ENCODE measurements around the gene DNAH10. TPM values are rescaled to one million over a fixed set of nuclear protein-coding genes. Genes with fewer than 3 reads are reported as not detected.
A peak's percentile ranks its signal among the peaks of the same experiment; 100 is the strongest.

DNAH10 gene
- total and polyA plus RNA-seq, 10 of the 15 experiments (the other 5 are each of a cell fraction or from before 2014, with no cell fraction given) = 0.01 to 0.32 (median 0.06) TPM

GRCh38 chr12:123767613-123768012 lies 5.5 kb downstream of the DNAH10 start (continued):
- TF ChIP-seq, protein P1, sequence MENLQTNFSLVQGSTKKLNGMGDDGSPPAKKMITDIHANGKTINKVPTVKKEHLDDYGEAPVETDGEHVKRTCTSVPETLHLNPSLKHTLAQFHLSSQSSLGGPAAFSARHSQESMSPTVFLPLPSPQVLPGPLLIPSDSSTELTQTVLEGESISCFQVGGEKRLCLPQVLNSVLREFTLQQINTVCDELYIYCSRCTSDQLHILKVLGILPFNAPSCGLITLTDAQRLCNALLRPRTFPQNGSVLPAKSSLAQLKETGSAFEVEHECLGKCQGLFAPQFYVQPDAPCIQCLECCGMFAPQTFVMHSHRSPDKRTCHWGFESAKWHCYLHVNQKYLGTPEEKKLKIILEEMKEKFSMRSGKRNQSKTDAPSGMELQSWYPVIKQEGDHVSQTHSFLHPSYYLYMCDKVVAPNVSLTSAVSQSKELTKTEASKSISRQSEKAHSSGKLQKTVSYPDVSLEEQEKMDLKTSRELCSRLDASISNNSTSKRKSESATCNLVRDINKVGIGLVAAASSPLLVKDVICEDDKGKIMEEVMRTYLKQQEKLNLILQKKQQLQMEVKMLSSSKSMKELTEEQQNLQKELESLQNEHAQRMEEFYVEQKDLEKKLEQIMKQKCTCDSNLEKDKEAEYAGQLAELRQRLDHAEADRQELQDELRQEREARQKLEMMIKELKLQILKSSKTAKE (IDR thresholded peaks at IDR 0.05; ENCODE audit: low read depth, poor library complexity, severe bottlenecking) = peak; percentile 82
- TF ChIP-seq ZBED1 (IDR thresholded peaks at IDR 0.05; ENCODE audit: borderline replicate concordance) (peak; percentile 73; the same call in 1 of the 2 replicates), CREM (IDR thresholded peaks at IDR 0.05; ENCODE audit: low read depth) (peak; percentile 70), IRF4 (IDR thresholded peaks at IDR 0.05; ENCODE audit: low read depth, low read length) (peak; percentile 90), MTA3 (IDR thresholded peaks at IDR 0.05; ENCODE audit: borderline replicate concordance, low read length) (peak; percentile 90)

DNA sequence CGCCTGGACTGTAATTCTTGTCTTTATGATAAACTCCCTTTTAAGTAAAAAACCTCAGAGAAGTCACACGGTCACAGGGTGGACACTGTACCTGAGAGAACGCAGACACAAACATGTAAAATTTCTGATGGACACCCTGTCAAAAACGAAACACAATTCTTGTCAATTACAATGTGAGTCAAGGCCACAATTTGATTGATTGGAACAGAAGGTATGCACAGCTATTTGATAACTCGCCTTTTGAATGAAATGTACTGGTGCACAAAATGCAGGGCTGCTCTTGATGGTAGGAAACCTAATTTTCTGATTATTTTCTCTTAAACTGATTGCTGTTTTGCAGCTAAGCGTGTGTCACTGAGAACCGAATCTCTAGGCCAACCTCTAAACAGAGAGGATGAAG lies 9.2 kb downstream of the DNAH10 start:
- Histone ChIP-seq H2AFZ (ENCODE audit: control insufficient read depth, low read depth, low read length) (no peak overlapping the region), H3K4me1 (ENCODE audit: control insufficient read depth, insufficient read depth, low read length) (peaks cover 9% of the 10 kb centered on the region), H3K9me3 (replicated peaks; ENCODE audit: control insufficient read depth, insufficient read depth, low read length) (no peaks in the 10 kb centered on the region; the same call in 2 of the 3 replicates), H3K79me2 (ENCODE audit: control insufficient read depth, insufficient read depth, low read length) (no peaks in the 10 kb centered on the region), H3K36me3 (ENCODE audit: control insufficient read depth in 2 of 2, insufficient read depth in 2 of 2, low read length in 1 of 2) (no peaks in the 10 kb centered on the region), H3K4me3 (no peak overlapping the region), H3K27ac (ENCODE audit: control insufficient read depth, insufficient read depth) (no peak overlapping the region), H3K9ac (ENCODE audit: control insufficient read depth, insufficient read depth, low read length) (no peak overlapping the region), H3K4me2 (ENCODE audit: control insufficient read depth, insufficient read depth) (no peak overlapping the region), H4K20me1 (ENCODE audit: control insufficient read depth, insufficient read depth) (no peaks in the 10 kb centered on the region), H3K27me3 (replicated peaks in 1 of 2; ENCODE audit: control insufficient read depth in 2 of 2, insufficient read depth in 2 of 2, low read length in 1 of 2) (no peaks in the 10 kb centered on the region)
- 34% methylated on average over 7 of the region's 7 CpGs for WGBS (ENCODE audit: insufficient coverage, insufficient replicate concordance, low lambda C conversion rate, missing lambda C conversion rate)
- DNase-seq (ENCODE audit: low read depth, low spot score) = no peak
- ChIA-PET POLR2A (no interaction called here), RAD21 (ENCODE audit: unreplicated experiment) (no interaction called here), CTCF (no interaction called here), SMC1A (ENCODE audit: uncharacterized antibody, unreplicated experiment) (no interaction called here)
- FAIRE-seq = no peak
- in situ Hi-C loops (cut with MboI) = no loop called here
- intact Hi-C loops (cut with micrococcal nuclease; ENCODE audit: unreplicated experiment) = no loop called here
- ATAC-seq = no peak
- BruUV-seq (replicated peaks) = no TSS peak
- TF ChIP-seq NR2C2 (IDR thresholded peaks at IDR 0.05; ENCODE audit: borderline replicate concordance, control insufficient read depth, insufficient read length, low read depth) = no peak
- no peak for TF ChIP-seq EZH2 (IDR thresholded peaks at IDR 0.05; ENCODE audit: borderline replicate concordance, control insufficient read depth, low read depth, low read length)
- no peak for TF ChIP-seq BHLHE40 (IDR thresholded peaks at IDR 0.05; ENCODE audit: borderline replicate concordance in 1 of 2, low read depth in 2 of 2, low read length in 1 of 2)
- TF ChIP-seq USF2 (IDR thresholded peaks at IDR 0.05; ENCODE audit: borderline replicate concordance, low read depth, low read length) = no peak
- no peak for TF ChIP-seq BMI1 (IDR thresholded peaks at IDR 0.05; ENCODE audit: borderline replicate concordance)
- TF ChIP-seq, protein P2, sequence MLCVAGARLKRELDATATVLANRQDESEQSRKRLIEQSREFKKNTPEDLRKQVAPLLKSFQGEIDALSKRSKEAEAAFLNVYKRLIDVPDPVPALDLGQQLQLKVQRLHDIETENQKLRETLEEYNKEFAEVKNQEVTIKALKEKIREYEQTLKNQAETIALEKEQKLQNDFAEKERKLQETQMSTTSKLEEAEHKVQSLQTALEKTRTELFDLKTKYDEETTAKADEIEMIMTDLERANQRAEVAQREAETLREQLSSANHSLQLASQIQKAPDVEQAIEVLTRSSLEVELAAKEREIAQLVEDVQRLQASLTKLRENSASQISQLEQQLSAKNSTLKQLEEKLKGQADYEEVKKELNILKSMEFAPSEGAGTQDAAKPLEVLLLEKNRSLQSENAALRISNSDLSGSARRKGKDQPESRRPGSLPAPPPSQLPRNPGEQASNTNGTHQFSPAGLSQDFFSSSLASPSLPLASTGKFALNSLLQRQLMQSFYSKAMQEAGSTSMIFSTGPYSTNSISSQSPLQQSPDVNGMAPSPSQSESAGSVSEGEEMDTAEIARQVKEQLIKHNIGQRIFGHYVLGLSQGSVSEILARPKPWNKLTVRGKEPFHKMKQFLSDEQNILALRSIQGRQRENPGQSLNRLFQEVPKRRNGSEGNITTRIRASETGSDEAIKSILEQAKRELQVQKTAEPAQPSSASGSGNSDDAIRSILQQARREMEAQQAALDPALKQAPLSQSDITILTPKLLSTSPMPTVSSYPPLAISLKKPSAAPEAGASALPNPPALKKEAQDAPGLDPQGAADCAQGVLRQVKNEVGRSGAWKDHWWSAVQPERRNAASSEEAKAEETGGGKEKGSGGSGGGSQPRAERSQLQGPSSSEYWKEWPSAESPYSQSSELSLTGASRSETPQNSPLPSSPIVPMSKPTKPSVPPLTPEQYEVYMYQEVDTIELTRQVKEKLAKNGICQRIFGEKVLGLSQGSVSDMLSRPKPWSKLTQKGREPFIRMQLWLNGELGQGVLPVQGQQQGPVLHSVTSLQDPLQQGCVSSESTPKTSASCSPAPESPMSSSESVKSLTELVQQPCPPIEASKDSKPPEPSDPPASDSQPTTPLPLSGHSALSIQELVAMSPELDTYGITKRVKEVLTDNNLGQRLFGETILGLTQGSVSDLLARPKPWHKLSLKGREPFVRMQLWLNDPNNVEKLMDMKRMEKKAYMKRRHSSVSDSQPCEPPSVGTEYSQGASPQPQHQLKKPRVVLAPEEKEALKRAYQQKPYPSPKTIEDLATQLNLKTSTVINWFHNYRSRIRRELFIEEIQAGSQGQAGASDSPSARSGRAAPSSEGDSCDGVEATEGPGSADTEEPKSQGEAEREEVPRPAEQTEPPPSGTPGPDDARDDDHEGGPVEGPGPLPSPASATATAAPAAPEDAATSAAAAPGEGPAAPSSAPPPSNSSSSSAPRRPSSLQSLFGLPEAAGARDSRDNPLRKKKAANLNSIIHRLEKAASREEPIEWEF (IDR thresholded peaks at IDR 0.05; ENCODE audit: insufficient replicate concordance, low read depth, low read length) = no peak
- TF ChIP-seq ZNF622 (IDR thresholded peaks at IDR 0.05) = no peak
- no peak for TF ChIP-seq HCFC1 (IDR thresholded peaks at IDR 0.05; ENCODE audit: low read length)
- no peak for TF ChIP-seq NFIC (IDR thresholded peaks at IDR 0.05; ENCODE audit: low read depth, low read length)
